ENCODE results near the gene PRKCD. TPM values are rescaled to one million over a fixed set of nuclear protein-coding genes. Genes with fewer than 3 reads are reported as not detected.

The PRKCD gene
- total RNA-seq, 1 donor from 2014 or later: 19.6 TPM

DNA sequence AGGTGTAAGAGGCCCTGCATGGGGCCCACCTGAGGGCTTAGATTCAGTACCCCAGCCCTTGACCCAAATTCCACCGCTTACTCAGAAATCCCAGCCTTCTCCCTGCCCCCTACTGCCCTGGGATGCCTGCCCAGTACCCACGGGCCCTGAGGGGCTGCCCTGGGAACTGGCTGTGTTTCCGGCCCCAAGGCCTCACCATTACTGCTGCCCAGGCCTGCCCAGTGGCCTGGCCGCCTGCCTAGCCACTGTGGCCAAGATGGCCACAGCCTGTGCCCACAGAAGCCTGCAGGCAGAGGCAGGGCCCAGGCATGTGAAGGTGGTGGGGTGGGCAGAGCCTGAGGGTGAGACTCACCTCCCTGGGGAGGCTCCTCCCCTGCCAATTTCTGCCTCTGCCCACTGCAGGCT lies 6.1 kb upstream of the PRKCD start:
- intact Hi-C loops (cut with micrococcal nuclease): no loop called here

DNA sequence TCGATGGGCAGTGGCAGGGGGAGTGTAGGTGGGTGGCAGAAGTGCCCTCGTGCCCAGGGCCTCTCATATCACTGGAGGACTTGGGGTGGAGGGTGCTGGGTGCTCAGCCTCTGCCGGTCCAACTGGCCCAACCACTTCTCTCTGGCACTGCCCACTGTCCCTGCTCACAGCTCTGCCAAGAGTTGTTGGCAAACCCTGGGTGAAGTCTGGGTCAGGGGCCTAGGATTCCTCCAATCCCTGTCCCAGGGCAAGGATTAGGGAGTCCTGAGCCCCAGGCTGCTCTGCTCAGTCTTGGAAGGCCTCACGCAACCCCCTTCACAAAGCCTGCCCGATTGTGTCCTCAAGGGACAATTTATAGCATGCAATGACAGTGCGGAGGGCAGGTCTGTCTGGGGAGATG lies 5.2 kb upstream of the PRKCD start:
- intact Hi-C loops (cut with micrococcal nuclease): no loop called here

DNA sequence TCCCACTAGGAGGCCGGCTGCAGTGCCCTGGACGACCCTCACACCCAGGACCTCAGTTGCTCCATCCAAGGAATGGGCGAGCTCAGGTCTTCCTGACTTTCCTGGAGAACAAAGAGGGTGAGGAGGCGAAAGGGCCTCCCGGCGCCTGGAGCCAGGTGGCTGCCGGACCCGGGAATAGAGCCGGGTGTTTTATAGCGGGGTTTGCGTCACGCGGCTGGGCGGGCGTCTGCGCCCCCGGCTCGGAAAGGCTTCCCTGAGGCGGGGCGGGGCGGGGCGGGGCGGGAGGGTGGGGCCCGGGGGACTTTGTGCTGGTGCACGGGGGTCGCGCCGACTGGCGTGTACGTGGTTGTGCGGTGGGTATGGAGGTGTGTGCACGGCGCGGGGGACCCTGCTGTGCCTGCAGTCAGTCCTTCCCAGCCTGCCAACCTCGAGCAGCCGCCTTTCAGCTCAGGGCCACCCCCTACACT lies 4.6 kb upstream of the PRKCD start:
- intact Hi-C loops (cut with micrococcal nuclease): no loop called here

DNA sequence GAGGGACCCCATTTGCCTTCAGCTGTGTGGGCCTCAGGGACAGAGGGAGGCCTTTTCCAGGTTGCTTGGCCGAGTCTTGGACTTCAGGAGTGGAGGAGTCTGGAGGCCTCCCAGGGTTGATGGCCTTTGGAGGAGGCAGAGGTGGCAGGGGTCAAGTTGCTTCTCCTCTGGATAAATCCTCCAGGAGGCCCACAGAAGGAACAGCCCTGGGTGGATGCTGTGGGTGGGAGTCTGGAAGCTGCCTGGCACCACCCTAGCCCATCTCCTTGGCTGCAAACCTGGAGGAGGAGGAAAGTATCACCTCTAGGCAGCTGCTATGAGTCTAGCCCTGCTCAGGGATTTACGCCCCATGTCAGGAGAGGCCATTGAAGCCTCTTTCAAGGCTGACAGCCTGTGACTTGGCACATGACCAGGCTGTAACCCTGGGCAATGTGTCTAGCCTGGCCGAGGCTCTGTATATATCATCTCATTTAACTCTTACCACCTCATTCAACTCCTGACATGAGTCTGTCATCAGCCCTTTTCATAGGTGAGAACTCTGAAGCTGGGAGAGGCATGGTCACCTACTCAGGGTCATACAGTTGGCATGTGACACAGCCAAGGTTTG lies 2.9 kb upstream of the PRKCD start:
- intact Hi-C loops (cut with micrococcal nuclease): no loop called here

DNA sequence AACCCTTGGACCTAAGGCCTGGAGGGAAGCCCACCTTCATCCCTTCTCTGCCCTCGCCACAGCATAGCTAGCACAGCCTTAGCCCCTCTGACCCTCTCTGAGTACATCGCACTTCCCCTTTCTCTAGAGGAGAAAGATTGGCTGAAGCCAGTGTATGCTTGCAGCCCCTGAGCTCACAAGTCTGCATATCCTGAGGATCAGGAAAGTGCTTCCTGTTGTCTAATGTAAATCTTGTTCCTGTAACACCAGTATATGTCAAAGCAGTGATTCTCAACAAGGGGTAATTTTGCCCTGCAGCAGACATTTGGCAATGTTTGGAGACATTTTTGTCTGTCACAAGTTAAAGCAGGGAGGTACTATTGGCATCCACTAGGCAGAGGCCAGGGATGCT lies 2.2 kb upstream of the PRKCD start:
- intact Hi-C loops (cut with micrococcal nuclease): no loop called here

DNA sequence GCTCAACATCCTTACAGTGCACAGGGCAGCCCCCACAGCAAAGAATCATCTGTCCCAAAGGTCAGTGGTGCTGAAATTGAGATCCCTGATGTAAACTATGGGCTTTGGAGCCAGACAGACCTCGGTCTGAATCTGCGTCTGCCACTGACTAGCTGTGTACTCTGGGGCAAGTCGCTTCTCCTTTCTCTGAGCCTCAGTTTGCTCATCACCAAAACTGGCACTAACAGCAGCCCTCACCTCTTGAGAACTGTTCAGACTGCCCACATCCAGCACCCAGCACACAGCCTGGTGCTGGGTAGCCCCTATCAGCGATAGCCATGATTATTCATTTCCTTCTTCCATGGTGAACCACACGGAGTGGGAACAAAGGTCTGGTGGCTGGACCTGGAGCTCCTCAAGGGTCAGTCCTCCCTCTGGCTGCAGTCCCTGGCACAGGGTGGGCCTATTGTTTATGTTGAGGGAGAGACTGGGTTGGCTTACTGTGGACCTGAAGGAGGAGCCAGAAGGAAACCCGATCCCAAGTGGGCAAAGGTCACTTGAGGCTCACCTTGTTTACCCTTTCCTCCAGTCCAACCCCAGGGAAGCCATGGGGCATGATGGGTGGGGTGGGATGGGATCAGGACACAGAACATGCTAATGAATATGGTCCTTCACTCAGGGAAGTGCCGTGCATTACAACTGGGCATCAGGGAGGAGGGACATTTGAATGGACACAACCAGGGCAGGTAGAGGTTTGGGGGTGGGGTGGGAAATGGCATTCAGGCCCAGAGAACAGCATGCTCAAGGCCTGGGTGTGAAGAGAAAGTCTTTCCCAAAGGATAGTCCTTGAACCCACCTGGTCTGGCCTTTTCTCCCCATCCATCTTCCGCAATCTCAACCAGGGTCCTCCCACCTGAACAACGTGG lies 1.6 kb upstream of the PRKCD start:
- intact Hi-C loops (cut with micrococcal nuclease): loop anchor here (2.0 to 5.0 kb wide), 2 partner anchors 57 to 95 kb away; no protein-coding TSS in a partner anchor

DNA sequence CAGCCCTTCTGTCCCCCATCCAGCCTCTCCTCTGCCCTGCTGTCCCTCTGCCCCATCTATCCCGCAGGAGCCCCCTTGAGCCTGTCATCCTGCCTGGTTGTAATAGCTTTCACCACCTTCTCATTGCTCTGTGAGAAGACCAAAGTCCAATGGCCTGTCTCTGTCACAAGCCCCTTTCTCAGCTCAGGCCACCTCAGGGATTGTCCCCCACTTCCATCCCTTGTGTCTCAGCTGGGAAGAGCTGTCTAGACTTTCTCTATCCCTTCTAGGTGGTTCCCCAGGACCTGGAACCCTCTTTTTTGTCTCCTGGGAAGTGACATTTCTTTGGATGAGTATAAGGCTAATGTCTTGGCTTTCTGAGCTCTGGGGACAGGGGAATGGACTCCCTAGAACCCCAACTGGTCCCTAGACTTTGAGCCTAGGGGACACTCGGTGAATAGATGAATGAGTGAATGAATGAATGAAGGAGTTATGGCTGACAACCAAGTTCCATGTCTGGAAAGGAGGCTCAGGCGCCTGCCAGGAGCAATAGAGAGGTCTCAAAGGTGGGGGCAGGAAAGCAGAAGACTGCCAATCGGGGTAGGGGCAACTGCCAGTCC lies 849 bp upstream of the PRKCD start:
- intact Hi-C loops (cut with micrococcal nuclease): loop anchor here (2.0 to 5.0 kb wide), 2 partner anchors 58 to 95 kb away; no protein-coding TSS in a partner anchor

DNA sequence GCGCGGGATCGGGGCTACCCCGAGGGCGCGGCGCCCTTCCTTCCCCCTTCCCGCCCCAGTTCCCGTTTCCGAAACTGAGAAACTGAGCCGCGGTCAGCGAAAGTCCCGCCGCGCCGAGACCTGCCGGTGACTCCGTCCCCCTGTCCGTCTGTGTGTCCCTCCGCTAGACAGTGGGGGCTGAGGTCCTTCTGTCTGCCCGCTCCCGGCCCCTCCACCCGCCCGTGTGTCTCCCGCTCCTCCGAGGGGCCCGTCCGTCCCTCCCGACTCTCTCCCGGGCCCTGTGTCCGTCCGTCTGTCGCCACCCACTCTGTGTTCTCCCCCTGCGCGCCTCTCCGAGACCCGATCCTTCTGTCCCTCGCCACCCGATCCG lies 426 bp downstream of the PRKCD start:
- intact Hi-C loops (cut with micrococcal nuclease): loop anchor here (1.0 to 5.0 kb wide), 3 partner anchors 31 to 93 kb away; partner anchors contain the start of gene RFT1

DNA sequence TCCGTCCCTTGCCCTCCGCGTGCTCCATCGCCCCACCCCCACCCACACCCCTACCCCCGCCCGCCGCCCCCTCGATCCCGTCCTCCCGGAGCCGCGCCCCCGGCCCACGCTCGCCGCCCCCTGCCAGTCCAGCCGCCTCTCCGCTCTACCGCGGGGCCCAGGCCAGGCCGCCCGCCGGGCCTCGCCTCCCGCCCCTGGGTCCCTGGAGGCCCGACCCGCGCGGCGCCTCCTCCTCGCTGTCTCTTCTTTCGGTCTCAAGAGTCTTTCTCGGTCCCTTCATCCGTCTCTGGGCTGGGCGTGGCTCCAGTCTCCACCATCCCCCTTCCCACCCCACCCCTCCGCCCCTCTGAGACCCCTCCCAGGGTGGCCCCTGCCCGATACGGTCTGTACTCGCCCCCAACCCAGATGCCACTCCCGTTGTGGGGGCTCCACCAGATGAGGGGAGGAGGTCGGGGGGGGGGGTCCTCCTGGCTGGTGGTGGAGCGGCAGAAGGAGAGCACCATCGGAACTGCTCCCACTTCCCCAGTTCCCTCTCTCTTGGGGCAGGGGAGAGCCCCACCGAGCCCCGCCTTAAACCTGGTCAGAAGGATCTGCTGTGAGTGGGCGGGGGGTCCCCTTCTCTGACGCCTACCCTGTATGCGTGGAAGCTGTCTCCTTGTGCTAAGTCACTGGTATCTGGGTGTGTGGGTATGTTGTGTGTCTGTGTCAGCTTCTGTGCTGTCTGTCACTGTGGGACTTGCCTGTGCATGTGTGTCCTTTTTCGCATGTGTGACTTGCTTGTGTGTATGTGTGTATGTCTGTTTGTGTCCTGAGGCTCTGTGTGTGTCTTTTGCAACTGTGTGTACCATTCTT lies 1.0 kb downstream of the PRKCD start:
- intact Hi-C loops (cut with micrococcal nuclease): loop anchor here (1.0 to 5.0 kb wide), 3 partner anchors 32 to 93 kb away; partner anchors contain the start of gene RFT1

DNA sequence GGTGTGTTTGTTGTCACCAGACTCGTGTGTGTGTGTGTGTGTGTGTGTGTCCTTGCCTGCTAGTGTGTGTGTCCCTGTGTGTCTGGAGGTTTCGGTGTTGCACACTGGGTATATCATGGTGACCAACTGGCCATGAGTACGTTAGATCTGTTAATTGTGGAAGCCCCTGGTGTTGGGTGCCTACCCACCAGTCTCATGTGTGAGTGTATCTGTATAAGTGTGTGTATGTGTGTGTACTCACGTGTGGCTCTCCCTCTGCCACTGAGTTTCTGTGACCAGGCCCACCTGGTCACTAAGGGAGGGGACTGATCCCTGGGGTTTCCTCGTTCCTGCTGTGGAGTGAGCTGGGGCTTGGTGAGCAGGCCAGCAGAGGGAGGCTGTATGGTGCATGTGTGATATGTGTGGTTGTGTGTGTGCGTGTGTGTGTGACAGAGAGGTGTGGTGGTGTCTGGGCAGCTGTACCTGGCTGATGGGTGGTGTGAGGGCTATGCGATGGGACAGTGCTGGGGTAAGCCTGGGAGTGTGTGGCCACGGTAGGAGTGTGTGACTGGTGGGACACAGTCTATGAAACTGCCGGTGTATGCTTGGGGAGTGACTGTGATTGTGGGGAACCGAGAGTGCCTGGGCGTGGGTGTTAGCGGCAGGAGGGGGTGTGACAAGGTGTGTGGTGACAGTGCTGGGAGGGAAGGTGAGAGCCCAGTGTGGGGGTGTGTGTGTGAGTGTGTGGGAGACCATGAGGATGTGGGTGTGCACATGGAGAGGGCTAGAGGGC lies 1.8 kb downstream of the PRKCD start:
- intact Hi-C loops (cut with micrococcal nuclease): loop anchor here (5.0 kb wide), 1 partner anchor 61 kb away; no protein-coding TSS in a partner anchor

DNA sequence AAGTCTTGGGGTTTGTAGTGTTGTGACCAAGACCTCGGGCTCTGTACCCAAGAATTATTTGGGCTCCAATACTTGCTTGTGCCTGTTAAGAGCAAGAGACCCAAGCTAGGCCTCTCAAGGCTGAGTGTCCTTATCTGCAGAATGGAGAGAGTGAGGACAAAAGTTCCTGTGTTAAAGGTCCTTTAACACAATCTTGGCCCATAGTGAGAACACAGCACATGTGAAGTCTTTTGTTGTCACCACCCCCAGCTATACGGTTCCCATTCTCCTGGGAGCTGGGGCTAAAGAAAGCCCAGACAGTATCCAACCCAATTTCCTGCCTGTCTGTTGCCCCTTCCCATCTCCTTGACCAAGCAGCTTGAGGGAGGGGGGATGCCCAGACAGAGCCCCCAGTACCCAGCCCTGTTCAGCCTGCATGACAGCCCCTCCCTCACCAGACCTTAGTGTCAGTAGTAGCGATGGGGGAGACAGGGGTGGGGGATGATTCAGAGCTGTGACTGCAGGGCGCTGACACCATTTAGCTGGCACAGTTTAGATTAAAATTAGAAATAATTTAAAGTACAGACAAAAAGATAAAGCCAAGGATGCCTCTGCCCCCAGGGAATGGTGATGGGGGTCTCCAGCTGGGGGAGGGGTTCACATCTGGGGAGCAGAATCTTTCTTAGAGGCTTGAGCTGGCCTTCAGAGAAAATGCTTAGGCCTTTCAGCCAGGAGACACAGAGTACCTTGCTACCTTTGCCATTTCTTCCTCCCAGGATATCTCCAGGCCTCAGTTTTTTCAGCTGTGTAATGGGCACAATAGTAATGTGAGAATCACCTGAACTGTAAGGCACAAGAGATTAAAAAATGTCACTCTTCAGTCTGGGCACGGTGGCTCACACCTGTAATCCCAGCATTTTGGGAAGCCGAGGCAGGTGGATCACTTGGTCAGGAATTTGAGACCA lies 2.7 kb downstream of the PRKCD start:
- intact Hi-C loops (cut with micrococcal nuclease): loop anchor here (5.0 kb wide), 1 partner anchor 61 kb away; no protein-coding TSS in a partner anchor

DNA sequence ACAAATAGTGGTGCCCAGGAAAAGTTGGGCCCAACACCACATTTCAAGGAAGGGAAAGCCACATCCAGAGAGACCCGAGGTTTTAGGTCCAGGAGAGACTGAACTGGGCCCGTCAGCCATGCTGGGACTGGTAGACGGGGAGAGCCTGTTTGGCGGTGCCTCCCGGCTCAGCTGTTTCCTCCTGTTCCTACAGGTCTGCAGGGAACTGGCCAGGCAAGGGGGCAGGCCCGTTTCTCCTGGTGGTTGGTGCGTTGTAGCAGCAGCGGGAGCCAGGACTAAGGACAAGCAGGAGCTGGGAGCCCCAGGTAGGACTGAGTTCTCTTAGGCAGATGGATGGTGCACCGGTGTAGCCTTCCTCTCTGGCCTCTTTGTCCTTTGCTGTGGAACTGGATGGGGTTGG lies 3.9 kb downstream of the PRKCD start:
- intact Hi-C loops (cut with micrococcal nuclease): loop anchor here (5.0 kb wide), 1 partner anchor 63 kb away; no protein-coding TSS in a partner anchor

DNA sequence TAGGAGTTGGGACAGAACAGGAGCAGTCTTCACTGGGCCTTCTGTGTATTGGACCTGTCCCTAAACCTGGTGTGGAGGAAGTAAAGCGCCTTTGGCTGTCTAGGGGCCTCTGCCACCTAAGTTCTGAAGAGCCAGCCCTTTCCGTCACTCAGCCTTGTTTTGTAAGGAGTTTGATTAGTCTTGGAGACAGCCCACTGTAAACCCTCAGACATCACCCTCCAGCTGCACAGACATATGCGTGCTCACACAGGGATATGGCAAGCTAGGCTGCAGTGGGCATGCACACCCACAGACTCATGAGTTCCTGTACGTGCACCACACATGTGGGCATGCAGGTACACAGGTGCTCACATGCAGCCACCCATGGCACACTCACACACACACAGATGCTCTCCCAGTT lies 5.2 kb downstream of the PRKCD start:
- intact Hi-C loops (cut with micrococcal nuclease): no loop called here

DNA sequence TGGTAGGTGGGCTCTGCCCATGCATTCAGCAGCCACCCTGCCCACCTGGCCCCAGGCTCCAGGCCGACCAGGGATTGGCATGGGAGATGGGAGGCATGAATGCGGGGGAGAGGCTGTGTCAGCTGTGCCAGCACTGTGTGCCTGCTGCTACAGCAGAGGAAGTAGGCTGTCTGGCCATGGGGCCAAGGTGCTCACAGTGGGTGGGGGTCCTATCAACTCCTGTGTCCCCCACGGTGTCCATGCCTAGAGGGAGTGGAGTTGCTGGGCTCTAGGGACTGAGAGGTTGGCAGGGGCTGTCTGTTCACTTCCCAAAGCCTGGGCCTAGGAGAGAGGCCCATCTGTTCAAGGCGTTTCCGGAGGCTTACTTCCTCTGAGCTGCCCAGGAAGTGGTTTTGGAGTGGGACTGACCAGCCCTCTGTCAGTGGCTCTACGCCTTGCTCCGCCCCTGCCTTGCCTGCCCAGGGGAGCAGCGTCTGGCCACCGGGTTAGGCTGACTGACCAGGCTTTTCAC lies 5.8 kb downstream of the PRKCD start:
- intact Hi-C loops (cut with micrococcal nuclease): no loop called here

DNA sequence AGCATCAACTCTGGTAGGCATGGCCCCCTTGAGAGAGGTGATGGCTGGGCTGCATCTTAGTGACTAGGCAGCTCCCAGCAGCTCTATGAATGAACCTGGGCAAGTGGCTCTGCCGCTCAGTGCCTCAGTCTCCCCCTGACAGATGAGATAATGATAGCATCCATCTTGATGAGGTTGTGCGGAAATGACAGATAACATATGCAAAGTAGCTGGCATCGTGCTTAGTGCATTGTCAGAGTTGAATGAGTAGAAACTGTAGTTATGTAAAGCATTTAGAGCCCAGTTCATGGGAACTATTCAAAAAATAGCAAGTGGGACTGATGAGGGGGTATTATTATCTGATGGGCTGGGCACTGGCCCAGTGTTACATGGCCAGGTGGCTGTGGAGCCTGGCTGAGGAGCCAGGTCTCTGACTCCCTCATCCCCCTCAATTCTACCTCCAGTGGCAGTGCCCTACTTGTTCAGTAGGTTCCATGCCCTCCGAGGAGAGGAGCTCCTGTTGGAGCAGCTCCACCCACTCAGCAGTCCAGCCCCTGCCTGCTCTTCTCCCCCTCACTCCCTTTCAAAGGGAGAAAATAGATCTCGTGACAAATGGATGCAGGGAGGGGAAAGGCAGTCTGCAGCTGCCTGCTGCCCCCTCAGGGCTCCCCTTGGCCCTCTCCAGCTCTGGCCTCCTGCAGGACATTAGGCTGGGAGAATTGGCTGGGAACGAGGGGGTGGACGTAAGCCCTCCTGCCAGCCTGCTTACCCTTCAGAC lies 6.6 kb downstream of the PRKCD start:
- intact Hi-C loops (cut with micrococcal nuclease): no loop called here

DNA sequence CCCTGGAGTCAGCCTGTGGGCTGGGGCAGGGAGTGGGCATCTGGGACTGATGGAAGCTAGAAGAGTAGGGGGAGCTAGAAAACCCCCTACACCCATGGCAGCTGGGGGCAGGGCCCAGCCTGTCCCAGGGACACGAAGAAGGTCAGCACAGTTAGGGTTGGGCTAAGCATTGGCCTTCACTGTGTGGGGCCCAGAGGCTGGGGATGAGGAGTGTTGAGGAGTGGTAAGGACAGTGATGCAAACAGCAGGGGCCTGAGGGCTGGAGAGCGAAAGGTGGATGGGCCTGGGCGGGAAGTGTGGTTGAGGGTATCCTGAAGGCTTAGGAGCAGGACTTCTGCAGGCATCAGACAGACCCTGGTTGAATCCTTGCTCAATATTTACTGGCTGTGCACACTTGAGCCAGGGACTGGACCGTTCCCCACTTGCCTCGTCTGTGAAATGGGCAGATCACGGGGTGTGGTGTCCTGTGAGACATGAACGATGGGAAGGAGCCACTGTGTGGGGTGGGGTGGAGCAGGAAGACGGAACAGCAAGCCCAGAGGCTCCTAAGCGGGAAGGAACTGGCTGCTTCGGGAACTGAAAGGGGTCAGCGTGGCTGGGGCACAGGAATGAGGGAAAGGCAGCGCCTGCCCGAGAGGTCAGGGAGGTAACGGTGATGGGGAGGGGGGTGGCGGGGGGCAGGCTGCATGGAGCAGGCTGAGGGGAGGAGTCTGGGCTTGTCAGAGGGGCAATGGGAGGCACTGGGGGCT lies 7.3 kb downstream of the PRKCD start:
- intact Hi-C loops (cut with micrococcal nuclease): no loop called here

Data from T-helper 2 cell treated with Interferon-gamma antibody and Interleukin-4, amounts not matched to agents 100 ng/mL and 5 ng/mL, for 36 hours (primary cell).